Measurements from ENCODE around the gene ADAM17. TPM values are rescaled to one million over a fixed set of nuclear protein-coding genes. Genes with fewer than 3 reads are reported as not detected.

The ADAM17 gene
- total and polyA plus RNA-seq, 9 of the 15 experiments (the other 6 are each of a cell fraction or from before 2014, with no cell fraction given) = 5.8 to 30.0 (median 19.0) TPM

DNA sequence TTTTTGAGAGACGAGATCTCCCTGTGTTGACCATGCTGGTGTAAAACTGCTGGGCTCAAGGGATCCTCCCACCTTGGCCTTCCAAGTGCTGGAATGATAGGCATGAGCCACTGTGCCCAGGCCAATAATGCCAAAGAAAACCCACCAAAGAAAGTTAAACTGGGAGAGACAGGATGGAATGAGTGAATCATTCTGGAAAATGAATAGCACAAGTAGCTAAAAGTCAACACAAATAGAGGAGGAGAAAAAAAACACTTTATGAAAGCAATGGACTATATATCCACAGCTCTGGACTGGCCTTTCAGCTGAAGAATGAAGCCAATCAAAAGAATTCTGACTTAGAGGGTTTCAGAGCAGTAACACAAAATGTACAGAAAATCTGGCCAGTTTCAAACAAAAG, 57.4 kb downstream of the ADAM17 start:
- peaks cover 73% of the 10 kb centered on the region for H3K36me3 ChIP-seq (ENCODE audit: control insufficient read depth, insufficient read depth, low read length)
- FAIRE-seq = no peak

More for the DNA sequence above, 57.4 kb downstream of the ADAM17 start:
- TF ChIP-seq SAFB2 (IDR thresholded peaks at IDR 0.05; ENCODE audit: borderline replicate concordance, low read depth, low read length, severe bottlenecking) (no peak), FUS (optimal IDR thresholded peaks at IDR 0.05; ENCODE audit: low read depth, low read length) (no peak), U2AF1 (optimal IDR thresholded peaks at IDR 0.05; ENCODE audit: low read depth, low read length) (no peak), MAFF (IDR thresholded peaks at IDR 0.05; ENCODE audit: low read length) (no peak), CAMTA2 (CRISPR knock-in tag; conservative IDR thresholded peaks at IDR 0.05) (no peak), MCM2 (IDR thresholded peaks at IDR 0.05; ENCODE audit: low read depth) (no peak), ZFP30 (CRISPR knock-in tag; IDR thresholded peaks at IDR 0.05; ENCODE audit: borderline replicate concordance) (no peak), KDM1A (IDR thresholded peaks at IDR 0.05) (no peak), ZNF407 (IDR thresholded peaks at IDR 0.05; ENCODE audit: low read depth) (no peak), PTBP1 (IDR thresholded peaks at IDR 0.05; ENCODE audit: low read depth, low read length) (no peak)
- H2AFZ ChIP-seq (ENCODE audit: low read depth, low read length) = no peak overlapping the region
- no peaks in the 10 kb centered on the region for H3K4me1 ChIP-seq (replicated peaks in 1 of 2; ENCODE audit: control insufficient read depth in 2 of 2, insufficient read depth in 2 of 2, low read length in 2 of 2)
- ATAC-seq = no peak
- H3K79me2 ChIP-seq (ENCODE audit: control insufficient read depth, insufficient read depth, low read length) = no peaks in the 10 kb centered on the region
- no peak overlapping the region for H3K27ac ChIP-seq (ENCODE audit: extremely low read depth, low read depth, low read length)
- ChIA-PET CTCF (ENCODE audit: low intra/inter-chr PET ratio) (no interaction called here), POLR2A (interaction anchor here (0.7 kb wide), 1 partner anchor 28 kb away, joined by 3 read pairs; no protein-coding TSS in a partner anchor)
- H3K9me3 ChIP-seq (replicated peaks; ENCODE audit: control insufficient read depth, insufficient read depth, low read depth, low read length) = no peaks in the 10 kb centered on the region
- BruUV-seq (replicated peaks) = no TSS peak
- in situ Hi-C loops (cut with MboI) = no loop called here
- no peak overlapping the region for H3K4me3 ChIP-seq
- WGBS (ENCODE audit: insufficient coverage, low coverage, missing lambda C conversion rate) = 100% methylated on average over 1 of the region's 1 CpG
- no peak for DNase-seq (ENCODE audit: extremely low read depth in 1 of 4, low spot score in 3 of 4)
- intact Hi-C loops (cut with micrococcal nuclease) = no loop called here
- no peak overlapping the region for H3K9ac ChIP-seq (ENCODE audit: insufficient read depth in 1 of 2, low read depth in 2 of 2, low read length in 2 of 2)
- no peaks in the 10 kb centered on the region for H4K20me1 ChIP-seq (replicated peaks; ENCODE audit: control insufficient read depth, insufficient read depth, low read length)
- H3K9me1 ChIP-seq (ENCODE audit: control insufficient read depth, insufficient read depth, low read length) = no peaks in the 10 kb centered on the region
- H3K4me2 ChIP-seq (ENCODE audit: insufficient read depth, low read length) = no peak overlapping the region
- no peaks in the 10 kb centered on the region for H3K27me3 ChIP-seq (ENCODE audit: control insufficient read depth in 2 of 2, insufficient read depth in 2 of 2, low read length in 2 of 2)
